Panc1 (cell line): Measurements from ENCODE around the gene ZC3H12D. TPM values are rescaled to one million over a fixed set of nuclear protein-coding genes. Genes with fewer than 3 reads are reported as not detected.

Experiments used
- ATAC-seq: fragments of 200-7000 bp; cut with Tn5 transposase; 2 replicates; pipeline ENCODE4 v1.9.1; 2020; ENCODE audit warnings: mild to moderate bottlenecking, moderate library complexity
- BruUV-seq: library from RNA; stranded (reverse); fragments of 400-500 nt; replicated peaks from 2 replicates; lab custom pipeline; 2021; lab: Mats Ljungman, UMichigan
- CTCF ChIA-PET: fragments of 300-600 bp; sonication (Branson Sonifier 250); formaldehyde crosslinking; loops from one replicate; lab custom pipeline; 2022; ENCODE audit warnings: antibody characterized with exemption; lab: Charles Lee
- POLR2A ChIA-PET: fragments of 300-600 bp; sonication (Branson Sonifier 250); formaldehyde crosslinking; loops from one replicate; lab custom pipeline; 2022; ENCODE audit warnings: antibody characterized with exemption; lab: Charles Lee
- DNase-seq: peaks from one replicate; pipeline ENCODE4 v3.0.0-alpha.2; 2010; ENCODE audit warnings: low read depth, low spot score
- H3K27ac ChIP-seq: 2 replicates; pipeline ENCODE4 v1.5.1; 2011; ENCODE audit warnings: mild to moderate bottlenecking, low read length, inconsistent platforms
- H3K27me3 ChIP-seq: fragments of 200-500 bp; sonication (Bioruptor generic); 2 replicates; pipeline ENCODE4 v1.6.0; 2014; ENCODE audit warnings: low read length, inconsistent platforms; ENCODE audit not compliant: control insufficient read depth, insufficient read depth
- H3K36me3 ChIP-seq: fragments of 200-500 bp; sonication (Bioruptor generic); 2 replicates; pipeline ENCODE4 v1.5.1; 2014; ENCODE audit warnings: inconsistent platforms, mild to moderate bottlenecking, low read length, moderate library complexity; ENCODE audit not compliant: control insufficient read depth, insufficient read depth
- H3K4me1 ChIP-seq: 2 replicates; pipeline ENCODE4 v1.5.1; 2011; ENCODE audit warnings: inconsistent platforms, mild to moderate bottlenecking, low read length, moderate library complexity; ENCODE audit not compliant: control insufficient read depth, insufficient read depth
- H3K4me3 ChIP-seq, 2 experiments: 2 replicates each; pipeline ENCODE4 v1.5.1; 2011 to 2012; ENCODE audit warnings: low read depth in 2 of 2, low read length in 2 of 2, mild to moderate bottlenecking in 2 of 2, inconsistent platforms in 1 of 2, moderate library complexity in 1 of 2
- H3K9me3 ChIP-seq: fragments of 200-500 bp; sonication (Bioruptor generic); 2 replicates; pipeline ENCODE4 v1.5.1; 2014; ENCODE audit warnings: low read depth, mild to moderate bottlenecking, inconsistent platforms, low read length, moderate library complexity; ENCODE audit not compliant: control insufficient read depth, insufficient read depth
- CTCF ChIP-seq: fragments of 450-650 bp; IDR thresholded peaks from 2 replicates; pipeline ENCODE4 v1.5.1; 2017; ENCODE audit warnings: mild to moderate bottlenecking
- POLR2AphosphoS5 ChIP-seq: IDR thresholded peaks from 2 replicates; pipeline ENCODE4 v1.6.1; 2012; ENCODE audit warnings: mild to moderate bottlenecking, low read depth, low read length, moderate library complexity
- REST ChIP-seq, 2 experiments: IDR thresholded peaks; 2 replicates each; pipeline ENCODE4 v1.6.1; 2011 to 2012; ENCODE audit warnings: low read depth in 2 of 2, control low read depth in 1 of 2, low read length in 1 of 2, mild to moderate bottlenecking in 1 of 2, moderate library complexity in 1 of 2; ENCODE audit not compliant: insufficient read depth in 1 of 2
- TCF7L2 ChIP-seq: IDR thresholded peaks from 2 replicates; pipeline ENCODE4 v1.6.1; 2011; ENCODE audit warnings: mild to moderate bottlenecking, low read depth, low read length, inconsistent platforms
- in situ Hi-C: cut with HindIII; loops from 2 replicates; pipeline ENCODE4 v1.10.0; 2016; ENCODE audit warnings: low sequenced_read_pairs, low pct_unique_long_range_greater_than_20kb
- intact Hi-C: fragments of 100-400 bp; cut with micrococcal nuclease; formaldehyde crosslinking; loops from one replicate; pipeline ENCODE4 v1.10.0; 2022; ENCODE audit not compliant: unreplicated experiment
- total RNA-seq: library from RNA; stranded (reverse); gene quantifications from one replicate; pipeline ENCODE4 v1.2.1, GENCODE V29; 2021; ENCODE audit not compliant: unreplicated experiment

Gene ZC3H12D
- total RNA-seq, 1 experiment from 2014 or later = 0.26 TPM

- Histone ChIP-seq H3K4me3 (no peak overlapping the region), H3K9me3 (no peaks in the 10 kb centered on the region), H3K27me3 (no peaks in the 10 kb centered on the region), H3K27ac (no peak overlapping the region), H3K36me3 (no peaks in the 10 kb centered on the region), H3K4me1 (no peaks in the 10 kb centered on the region)
- ATAC-seq = no peak
- ChIA-PET POLR2A (no interaction called here), CTCF (interaction anchor here (1.0 kb wide), 1 partner anchor 82 kb away, joined by 17 read pairs; no protein-coding TSS in a partner anchor)
- no peak for DNase-seq
- BruUV-seq = no TSS peak
- TF ChIP-seq TCF7L2 = no peak
- TF ChIP-seq REST (IDR thresholded peaks at IDR 0.05; ENCODE audit: insufficient read depth in 1 of 2, low read depth in 2 of 2, low read length in 1 of 2) = no peak
- intact Hi-C loops (no loop called here), in situ Hi-C loops (no loop called here)
Observed at GRCh38 chr6:149482545-149483333, 2.1 kb downstream of the ZC3H12D start.

GRCh38 chr6:149480502-149481280 lies 4.1 kb downstream of the ZC3H12D start:
- ChIA-PET CTCF (no interaction called here), POLR2A (no interaction called here)
- ATAC-seq (0 out of 2 replicates have a peak, but pooled peaks have one; percentile 24), DNase-seq (no peak)
- in situ Hi-C loops (no loop called here), intact Hi-C loops (no loop called here)
- BruUV-seq = no TSS peak
- TF ChIP-seq TCF7L2 (no peak), REST (IDR thresholded peaks at IDR 0.05; ENCODE audit: insufficient read depth in 1 of 2, low read depth in 2 of 2, low read length in 1 of 2) (no peak), CTCF (no peak), POLR2AphosphoS5 (no peak)
- Histone ChIP-seq H3K36me3 (no peaks in the 10 kb centered on the region), H3K27me3 (no peaks in the 10 kb centered on the region), H3K9me3 (no peaks in the 10 kb centered on the region), H3K4me1 (no peaks in the 10 kb centered on the region), H3K27ac (no peak overlapping the region), H3K4me3 (no peak overlapping the region)
